ENCODE results near the gene CCDC102A. TPM values are rescaled to one million over a fixed set of nuclear protein-coding genes. Genes with fewer than 3 reads are reported as not detected.

Gene CCDC102A
- total RNA-seq, 1 experiment from 2014 or later, result 4.5 TPM

GRCh38 chr16:57549730-57550129, 13.4 kb upstream of the CCDC102A start:
- Histone ChIP-seq H3K4me1 (ENCODE audit: control insufficient read depth in 1 of 2, insufficient read depth in 2 of 2, low read length in 2 of 2) (no peaks in the 10 kb centered on the region), H3K4me3 (replicated peaks in 1 of 2; ENCODE audit: low read depth in 1 of 2, low read length in 2 of 2) (no peak overlapping the region), H3K27ac (ENCODE audit: low read depth, low read length) (no peak overlapping the region), H3K79me2 (ENCODE audit: insufficient read depth, low read length) (no peaks in the 10 kb centered on the region), H3K36me3 (ENCODE audit: control insufficient read depth in 1 of 2, insufficient read depth in 2 of 2, low read length in 2 of 2) (no peaks in the 10 kb centered on the region), H3K9ac (ENCODE audit: low read length) (no peak overlapping the region), H4K20me1 (ENCODE audit: insufficient read depth) (no peaks in the 10 kb centered on the region), H2AFZ (ENCODE audit: low read depth, low read length, poor library complexity, severe bottlenecking) (no peak overlapping the region), H3K9me3 (ENCODE audit: control insufficient read depth in 1 of 2, insufficient read depth in 1 of 2, low read depth in 1 of 2, low read length in 2 of 2) (no peaks in the 10 kb centered on the region; a peak in 1 of 4 replicates), H3K9me2 (ENCODE audit: insufficient read depth) (no peaks in the 10 kb centered on the region), H3K27me3 (ENCODE audit: insufficient read depth, low read length) (no peaks in the 10 kb centered on the region), H3K4me2 (ENCODE audit: low read length) (no peak overlapping the region)
- DNase-seq (ENCODE audit: low read depth, low spot score) (no peak), ATAC-seq (no peak)
- no TSS peak for BruUV-seq (replicated peaks)
- intact Hi-C loops (cut with micrococcal nuclease), result no loop called here
- ChIA-PET CTCF (no interaction called here), RAD21 (ENCODE audit: low non-redundant PET in 1 of 2, low total read pairs in 2 of 2, uncharacterized antibody in 2 of 2, unreplicated experiment in 2 of 2) (no interaction called here), POLR2A (no interaction called here)
- TF ChIP-seq ZFX (IDR thresholded peaks at IDR 0.05), result no peak
- no peak for TF ChIP-seq EGR1 (IDR thresholded peaks at IDR 0.05; ENCODE audit: low read depth)
- no peak for TF ChIP-seq CEBPB (IDR thresholded peaks at IDR 0.05; ENCODE audit: low read depth)
- no peak for TF ChIP-seq SRF (IDR thresholded peaks at IDR 0.05; ENCODE audit: low read depth)
- TF ChIP-seq YY1 (IDR thresholded peaks at IDR 0.05; ENCODE audit: extremely low read depth, insufficient replicate concordance, low read depth, low read length), result no peak
- TF ChIP-seq EZH2 (IDR thresholded peaks at IDR 0.05), result no peak
- no peak for TF ChIP-seq POLR2A (IDR thresholded peaks at IDR 0.05; ENCODE audit: borderline replicate concordance, extremely low read depth, insufficient read depth, insufficient read length)
- TF ChIP-seq TCF7L2 (IDR thresholded peaks at IDR 0.05; ENCODE audit: borderline replicate concordance, extremely low read depth, insufficient read depth, insufficient read length), result no peak
- no peak for TF ChIP-seq MAX (IDR thresholded peaks at IDR 0.05)
- TF ChIP-seq RAD21 (IDR thresholded peaks at IDR 0.05; ENCODE audit: low read depth), result no peak
- TF ChIP-seq FOSL1 (IDR thresholded peaks at IDR 0.05; ENCODE audit: low read depth), result no peak
- TF ChIP-seq ELF1 (IDR thresholded peaks at IDR 0.05; ENCODE audit: borderline replicate concordance, low read depth), result no peak
- no peak for TF ChIP-seq SIN3A (IDR thresholded peaks at IDR 0.05; ENCODE audit: low read depth)
- no peak for TF ChIP-seq EZH2phosphoT487 (IDR thresholded peaks at IDR 0.05; ENCODE audit: borderline replicate concordance)
- no peak for TF ChIP-seq REST (IDR thresholded peaks at IDR 0.05; ENCODE audit: low read depth)
- no peak for TF ChIP-seq CTCF (IDR thresholded peaks at IDR 0.05 in 2 of 3, conservative IDR thresholded peaks at IDR 0.05 in 1 of 3; ENCODE audit: borderline replicate concordance in 1 of 3, insufficient read depth in 1 of 3, low read depth in 2 of 3, low read length in 2 of 3)

All from HCT116 (cell line).